GM23338 (cell line): ENCODE data around the gene MARS2. TPM values are rescaled to one million over a fixed set of nuclear protein-coding genes. Genes with fewer than 3 reads are reported as not detected.

ENCODE experiments used
- ATAC-seq: fragments of 200-7000 bp; cut with Tn5 transposase; 3 replicates; pipeline ENCODE4 v1.9.1; 2020
- DNase-seq: peaks from one replicate; pipeline ENCODE4 v3.0.0-alpha.2; 2015; ENCODE audit warnings: low spot score
- H2AFZ ChIP-seq: fragments of 200-600 bp; sonication (generic); 2 replicates; pipeline ENCODE4 v1.8.0; 2016; ENCODE audit warnings: antibody characterized with exemption, mild to moderate bottlenecking, moderate library complexity
- H3F3A ChIP-seq: fragments of 200-600 bp; sonication (generic); replicated peaks from 2 replicates; pipeline ENCODE4 v1.8.0; 2017; ENCODE audit warnings: antibody characterized with exemption, mixed run types, low read depth
- H3K27ac ChIP-seq: fragments of 200-600 bp; sonication (generic); 2 replicates; pipeline ENCODE4 v1.6.1; 2016; ENCODE audit warnings: low read depth
- H3K27me3 ChIP-seq: fragments of 200-600 bp; sonication (generic); 2 replicates; pipeline ENCODE4 v1.8.0; 2016; ENCODE audit warnings: mild to moderate bottlenecking, mixed run types, moderate library complexity; ENCODE audit not compliant: insufficient read depth
- H3K36me3 ChIP-seq: fragments of 200-600 bp; sonication (generic); 2 replicates; pipeline ENCODE4 v1.8.0; 2016; ENCODE audit warnings: mild to moderate bottlenecking; ENCODE audit not compliant: insufficient read depth
- H3K4me1 ChIP-seq: fragments of 200-600 bp; sonication (generic); 2 replicates; pipeline ENCODE4 v1.8.0; 2016; ENCODE audit warnings: mild to moderate bottlenecking, moderate library complexity; ENCODE audit not compliant: insufficient read depth
- H3K4me2 ChIP-seq: fragments of 200-600 bp; sonication (generic); 2 replicates; pipeline ENCODE4 v1.7.1; 2017; ENCODE audit warnings: mixed run types
- H3K4me3 ChIP-seq: fragments of 200-600 bp; sonication (generic); 2 replicates; pipeline ENCODE4 v1.6.1; 2016; ENCODE audit warnings: mixed run types
- H3K79me2 ChIP-seq: fragments of 200-600 bp; sonication (generic); replicated peaks from 2 replicates; pipeline ENCODE4 v1.8.0; 2017; ENCODE audit warnings: mild to moderate bottlenecking; ENCODE audit not compliant: insufficient read depth
- H3K9me2 ChIP-seq: fragments of 200-600 bp; sonication (generic); 2 replicates; pipeline ENCODE4 v1.8.0; 2017; ENCODE audit not compliant: insufficient read depth
- H4K20me1 ChIP-seq: fragments of 200-600 bp; sonication (generic); replicated peaks from 2 replicates; pipeline ENCODE4 v1.8.0; 2017; ENCODE audit warnings: mild to moderate bottlenecking; ENCODE audit not compliant: insufficient read depth
- H3K27ac Mint-ChIP-seq: 2 replicates; pipeline ENCODE4 v1.8.0; 2020; ENCODE audit warnings: inconsistent platforms, mild to moderate bottlenecking, moderate library complexity, mixed read lengths
- H3K27me3 Mint-ChIP-seq: 3 replicates; pipeline ENCODE4 v1.8.0; 2022; ENCODE audit warnings: low read depth, mild to moderate bottlenecking, moderate library complexity, mixed read lengths, inconsistent platforms; ENCODE audit not compliant: insufficient read depth, poor library complexity
- H3K36me3 Mint-ChIP-seq: 3 replicates; pipeline ENCODE4 v1.8.0; 2021; ENCODE audit warnings: low read depth, mild to moderate bottlenecking, inconsistent platforms, moderate library complexity, mixed read lengths
- H3K4me1 Mint-ChIP-seq: 3 replicates; pipeline ENCODE4 v1.8.0; 2020; ENCODE audit warnings: mild to moderate bottlenecking, inconsistent platforms, mixed read lengths
- H3K4me3 Mint-ChIP-seq: 3 replicates; pipeline ENCODE4 v1.8.0; 2021; ENCODE audit warnings: moderate library complexity, mild to moderate bottlenecking, inconsistent platforms, mixed read lengths
- H3K9me3 Mint-ChIP-seq: 3 replicates; pipeline ENCODE4 v1.8.0; 2020; ENCODE audit warnings: moderate library complexity, mild to moderate bottlenecking, inconsistent platforms, mixed read lengths
- CREB1 ChIP-seq: fragments of 250-450 bp; sonication (Bioruptor Pico); IDR thresholded peaks from 2 replicates; pipeline ENCODE4 v1.5.0; 2020; ENCODE audit warnings: low read depth, mild to moderate bottlenecking, moderate library complexity
- CTCF ChIP-seq, 2 experiments: fragments of 200-600 bp in 1 of 2; sonication (generic) in 1 of 2; conservative IDR thresholded peaks; 2 replicates each; pipeline versions ENCODE4 v1.5.1 to v1.6.1; 2016 to 2017; ENCODE audit warnings: antibody characterized with exemption in 2 of 2, low read depth in 2 of 2, mild to moderate bottlenecking in 2 of 2, moderate library complexity in 1 of 2
- ETS1 ChIP-seq: IDR thresholded peaks from 2 replicates; pipeline ENCODE4 v1.6.1; 2016; ENCODE audit warnings: antibody characterized with exemption
- EZH2 ChIP-seq: fragments of 200-600 bp; sonication (generic); IDR thresholded peaks from one replicate; pipeline ENCODE4 v1.8.0; 2017; ENCODE audit warnings: antibody characterized with exemption, mild to moderate bottlenecking, low read depth; ENCODE audit not compliant: unreplicated experiment
- POLR2AphosphoS5 ChIP-seq: IDR thresholded peaks from 2 replicates; pipeline ENCODE4 v1.6.1; 2016; ENCODE audit warnings: antibody characterized with exemption, low read depth
- REST ChIP-seq: IDR thresholded peaks from one replicate; pipeline ENCODE4 v1.6.1; 2018; ENCODE audit warnings: antibody characterized with exemption; ENCODE audit not compliant: unreplicated experiment
- STAT1 ChIP-seq: IDR thresholded peaks from one replicate; pipeline ENCODE4 v1.6.1; 2016; ENCODE audit warnings: antibody characterized with exemption; ENCODE audit not compliant: unreplicated experiment
- ZNF114 ChIP-seq: fragments of 250-450 bp; sonication (Bioruptor Pico); IDR thresholded peaks from 2 replicates; pipeline ENCODE4 v1.5.0; 2020; ENCODE audit warnings: mild to moderate bottlenecking, moderate library complexity
- ZNF331 ChIP-seq: fragments of 250-450 bp; sonication (Bioruptor Pico); IDR thresholded peaks from 2 replicates; pipeline ENCODE4 v1.5.0; 2020; ENCODE audit warnings: low read depth, mild to moderate bottlenecking, moderate library complexity
- polyA plus RNA-seq: library from polyadenylated mRNA; unstranded; fragments of >200 nt; fragmentation: Nextera tagmentation; extraction: Ambion mirVana; gene quantifications from 2 replicates; pipeline ENCODE4 v1.2.1, GENCODE V29; 2016
- total RNA-seq: library from RNA; depleted of rRNA; stranded (reverse); fragments of >200 nt; shearing (Covaris generic); gene quantifications from 2 replicates; pipeline ENCODE4 v1.2.3, GENCODE V29; 2014

The MARS2 gene
- total and polyA plus RNA-seq, 2 experiments from 2014 or later = 13.7 to 48.2 TPM

GRCh38 chr2:197713271-197713670, 8.1 kb downstream of the MARS2 start:
- Mint-ChIP-seq H3K4me1 (peaks cover 17% of the 10 kb centered on the region), H3K27ac (no peak overlapping the region), H3K27me3 (no peaks in the 10 kb centered on the region), H3K36me3 (peaks cover 37% of the 10 kb centered on the region), H3K4me3 (no peak overlapping the region), H3K9me3 (no peaks in the 10 kb centered on the region)
- Histone ChIP-seq H3K4me1 (peaks cover 8% of the 10 kb centered on the region), H3K36me3 (peaks cover 10% of the 10 kb centered on the region; the same call in 1 of the 2 replicates), H3K27ac (no peak overlapping the region; the same call in 1 of the 2 replicates), H2AFZ (no peak overlapping the region), H4K20me1 (peaks cover 19% of the 10 kb centered on the region), H3K79me2 (peaks cover 58% of the 10 kb centered on the region), H3K4me2 (no peak overlapping the region), H3K9me2 (no peaks in the 10 kb centered on the region), H3F3A (no peaks in the 10 kb centered on the region), H3K4me3 (no peak overlapping the region), H3K27me3 (no peaks in the 10 kb centered on the region)
- DNase-seq (no peak), ATAC-seq (no peak)
- TF ChIP-seq STAT1 (no peak), CREB1 (CRISPR knock-in tag) (no peak), POLR2AphosphoS5 (no peak), CTCF (conservative IDR thresholded peaks at IDR 0.05; ENCODE audit: low read depth in 2 of 2) (no peak), REST (no peak), EZH2 (no peak), ZNF114 (CRISPR knock-in tag) (no peak)

- Histone ChIP-seq H2AFZ (no peak overlapping the region), H3K4me2 (no peak overlapping the region), H3K27ac (no peak overlapping the region), H3F3A (no peaks in the 10 kb centered on the region), H4K20me1 (no peaks in the 10 kb centered on the region; the same call in 1 of the 2 replicates), H3K4me1 (no peaks in the 10 kb centered on the region), H3K4me3 (no peak overlapping the region), H3K36me3 (no peaks in the 10 kb centered on the region), H3K79me2 (peaks cover 15% of the 10 kb centered on the region; the same call in 1 of the 2 replicates), H3K27me3 (no peaks in the 10 kb centered on the region), H3K9me2 (no peaks in the 10 kb centered on the region)
- no peak for TF ChIP-seq EZH2
- TF ChIP-seq ETS1 = no peak
- TF ChIP-seq POLR2AphosphoS5 = no peak
- TF ChIP-seq ZNF331 (CRISPR knock-in tag) = no peak
- ATAC-seq (no peak), DNase-seq (no peak)
- H3K27me3 Mint-ChIP-seq = no peaks in the 10 kb centered on the region
- peaks cover 8% of the 10 kb centered on the region; the same call in 2 of the 3 replicates for H3K36me3 Mint-ChIP-seq
- H3K9me3 Mint-ChIP-seq = no peaks in the 10 kb centered on the region
- H3K4me1 Mint-ChIP-seq = no peaks in the 10 kb centered on the region
- no peak overlapping the region for H3K4me3 Mint-ChIP-seq
- no peak overlapping the region for H3K27ac Mint-ChIP-seq
Observed at GRCh38 chr2:197717863-197718262, 12.7 kb downstream of the MARS2 start.
